ENCODE results near the gene LPAR2.
"Not testable (repeated sequence)": the region's sequence is repeated elsewhere in the genome, so short reads cannot be mapped to it uniquely, and the experiment has no call there.

Gene LPAR2

DNA sequence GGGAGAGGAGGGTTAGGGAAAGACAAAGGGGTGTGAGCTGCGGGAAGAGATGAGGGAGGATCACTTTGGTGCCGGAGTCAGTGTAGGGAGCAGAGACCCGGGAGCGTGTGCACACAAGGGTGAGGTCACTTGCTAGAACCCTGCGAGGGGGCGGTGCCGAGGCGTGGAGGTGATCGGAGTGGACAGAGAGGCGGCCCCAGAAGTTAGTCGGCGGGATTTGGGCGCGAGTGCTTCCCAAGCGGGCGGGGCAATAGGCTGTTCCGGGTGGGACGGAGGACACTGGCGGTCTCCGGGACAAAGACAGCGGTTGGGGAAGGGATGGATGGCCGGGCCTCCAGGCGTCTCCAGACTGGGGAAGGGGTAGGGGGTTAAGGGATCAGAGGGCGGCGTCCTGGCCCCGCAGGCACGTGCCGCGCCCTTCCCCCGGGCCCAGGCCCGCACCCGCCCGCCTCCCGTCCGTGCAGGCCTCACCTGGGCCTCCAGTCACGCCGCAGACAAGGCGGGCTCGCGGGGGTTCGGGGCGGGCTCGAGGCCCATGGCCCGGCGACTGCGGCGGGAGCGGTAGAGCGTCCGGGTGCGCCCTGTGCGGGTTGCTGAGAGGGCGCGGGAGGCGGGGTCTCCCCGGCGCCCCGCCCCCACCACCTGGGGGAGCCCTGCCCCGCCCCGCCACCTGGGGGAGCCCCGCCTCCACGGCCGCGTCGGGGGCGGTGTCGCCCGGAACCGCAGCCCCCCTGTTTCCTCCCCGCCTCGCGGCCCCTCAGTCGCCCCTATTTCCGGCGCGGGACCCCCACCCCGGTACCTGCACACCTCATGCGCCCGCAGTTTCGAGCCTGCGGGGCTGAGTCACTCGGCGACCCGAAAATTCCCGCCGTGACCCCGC, at the start of gene LPAR2:
LPAR2 (minus strand) TSS at position 600 of the 880 bp plus-strand sequence. CDS start 945 bp downstream, outside the sequence.
- peak; percentile 62 to 75 for DNase-seq (ENCODE audit: low read depth in 1 of 2, low spot score in 1 of 2)

DNA sequence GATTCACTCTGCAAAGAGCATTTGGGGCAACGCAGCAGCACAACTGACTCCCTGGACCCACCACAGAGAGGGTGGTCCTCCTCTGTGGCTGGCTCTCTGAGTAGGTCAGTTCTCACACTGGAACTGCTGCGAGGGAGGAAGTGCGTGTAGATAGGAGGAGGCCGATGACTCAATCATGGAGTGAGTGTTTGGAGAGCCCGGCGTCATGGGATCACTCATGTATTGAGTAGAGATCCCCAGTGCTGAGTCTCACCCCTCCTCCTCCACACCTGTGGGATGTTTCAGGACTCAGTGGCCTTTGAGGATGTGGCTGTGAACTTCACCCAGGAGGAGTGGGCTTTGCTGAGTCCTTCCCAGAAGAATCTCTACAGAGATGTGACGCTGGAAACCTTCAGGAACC, 49.6 kb upstream of the LPAR2 start:
- no peak for DNase-seq (ENCODE audit: low read depth in 1 of 2, low spot score in 1 of 2)

DNA sequence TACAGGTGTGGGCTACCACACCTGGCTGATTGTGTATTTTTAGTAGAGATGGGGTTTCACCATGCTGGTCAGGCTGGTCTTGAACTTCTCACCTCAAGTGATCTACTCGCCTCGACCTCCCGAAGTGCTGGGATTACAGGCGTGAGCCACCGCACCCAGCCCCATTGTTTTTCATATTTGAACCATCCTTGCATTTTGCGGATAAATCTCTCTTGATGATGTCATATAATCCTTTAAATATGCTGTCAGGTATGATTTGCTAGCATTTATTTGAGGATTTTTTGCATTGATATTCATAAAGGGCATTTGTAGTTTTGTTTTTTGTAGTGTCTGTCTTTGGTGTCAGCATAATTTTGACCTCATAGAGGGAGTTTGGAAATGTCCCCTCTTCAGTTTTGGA, 46.3 kb upstream of the LPAR2 start:
- DNase-seq (ENCODE audit: low read depth in 1 of 2, low spot score in 1 of 2), result no peak

DNA sequence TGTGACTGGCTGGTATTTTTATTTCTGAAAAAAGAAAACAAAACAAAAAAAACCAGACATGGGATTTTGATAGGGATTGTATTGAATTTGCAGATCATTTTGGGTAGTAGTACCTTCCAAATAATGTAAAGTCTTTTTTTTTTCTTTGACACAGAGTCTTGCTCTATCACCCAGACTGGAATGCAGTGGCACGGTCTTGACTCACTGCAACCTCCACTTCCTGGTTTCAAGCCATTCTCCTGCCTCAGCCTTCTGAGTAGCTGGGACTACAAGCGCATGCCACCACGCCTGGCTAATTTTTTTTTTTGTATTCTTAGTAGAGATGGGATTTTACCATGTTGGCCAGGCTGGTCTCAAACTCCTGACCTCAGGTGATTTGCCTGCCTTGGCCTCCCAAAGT, 44.8 kb upstream of the LPAR2 start:
- no peak for DNase-seq (ENCODE audit: low read depth in 1 of 2, low spot score in 1 of 2)

DNA sequence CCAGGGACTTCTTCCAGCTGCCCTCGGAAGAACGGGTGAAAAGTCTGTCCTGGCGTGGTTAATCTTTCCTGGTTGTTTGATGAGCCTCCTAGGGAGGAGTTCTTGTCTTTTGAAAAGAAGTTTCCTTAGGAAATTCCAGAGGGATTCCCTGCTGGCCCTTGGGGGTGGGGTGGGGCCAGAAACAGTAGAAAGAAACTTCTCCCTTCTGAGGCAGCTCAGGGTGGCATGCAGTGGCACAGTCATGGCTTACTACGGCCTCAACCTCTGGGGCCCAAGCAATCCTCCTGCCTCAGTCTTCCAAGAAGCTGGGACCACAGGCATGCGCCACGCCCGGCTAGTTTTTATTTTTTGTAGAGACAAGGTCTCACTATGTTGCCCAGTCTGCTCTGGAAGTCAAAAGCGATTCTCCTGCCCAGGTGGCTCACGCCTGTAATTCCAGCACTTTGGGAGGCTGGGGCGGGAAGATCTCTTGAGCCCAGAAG, 42.1 kb upstream of the LPAR2 start:
- DNase-seq (ENCODE audit: low read depth in 1 of 2, low spot score in 1 of 2), result no peak

DNA sequence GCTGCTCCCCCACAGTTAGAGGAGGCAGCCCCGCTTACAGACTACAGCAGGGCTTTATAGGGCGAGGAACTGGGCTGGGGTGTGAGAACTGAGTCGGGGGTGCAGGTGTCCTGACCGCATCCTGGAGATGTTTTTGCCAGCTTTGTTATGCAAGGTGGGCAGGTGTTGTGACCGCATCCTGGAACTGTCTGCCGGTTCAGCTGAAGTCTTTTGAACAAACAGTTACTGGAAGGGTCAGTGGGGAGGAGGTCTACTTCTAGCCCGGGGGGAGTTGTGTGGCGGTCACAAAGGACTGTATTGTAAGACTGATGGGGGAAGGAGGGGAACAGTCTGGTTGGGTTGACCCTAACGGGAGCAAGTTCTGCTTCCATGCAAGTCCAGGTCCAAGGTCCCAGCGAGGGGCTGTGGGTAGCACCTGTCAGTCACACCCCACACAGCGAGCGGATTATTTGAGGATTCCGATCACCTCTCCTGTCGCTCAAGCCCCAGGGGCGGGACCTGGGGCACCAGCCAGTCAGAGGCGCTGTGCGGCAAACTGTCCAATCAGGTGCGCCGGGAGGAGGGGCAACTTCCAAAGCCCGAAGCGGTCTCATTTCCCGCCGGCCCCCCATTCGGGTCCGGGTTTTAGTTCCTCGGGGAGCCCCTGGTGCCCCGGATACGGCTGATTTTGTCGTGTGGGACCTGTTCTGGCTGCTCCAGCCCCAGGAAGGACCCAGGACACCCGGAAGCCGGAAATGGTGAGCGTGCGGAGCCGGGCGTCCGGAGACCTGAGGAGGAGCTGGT, 40.4 kb upstream of the LPAR2 start, which contains the start of gene ZNF101:
ZNF101 (plus strand) TSS at position 610 of the 783 bp plus-strand sequence; CDS start at position 735, 125 bp downstream.
- peak; percentile 89 to 90 for DNase-seq (ENCODE audit: low read depth in 1 of 2, low spot score in 1 of 2)

DNA sequence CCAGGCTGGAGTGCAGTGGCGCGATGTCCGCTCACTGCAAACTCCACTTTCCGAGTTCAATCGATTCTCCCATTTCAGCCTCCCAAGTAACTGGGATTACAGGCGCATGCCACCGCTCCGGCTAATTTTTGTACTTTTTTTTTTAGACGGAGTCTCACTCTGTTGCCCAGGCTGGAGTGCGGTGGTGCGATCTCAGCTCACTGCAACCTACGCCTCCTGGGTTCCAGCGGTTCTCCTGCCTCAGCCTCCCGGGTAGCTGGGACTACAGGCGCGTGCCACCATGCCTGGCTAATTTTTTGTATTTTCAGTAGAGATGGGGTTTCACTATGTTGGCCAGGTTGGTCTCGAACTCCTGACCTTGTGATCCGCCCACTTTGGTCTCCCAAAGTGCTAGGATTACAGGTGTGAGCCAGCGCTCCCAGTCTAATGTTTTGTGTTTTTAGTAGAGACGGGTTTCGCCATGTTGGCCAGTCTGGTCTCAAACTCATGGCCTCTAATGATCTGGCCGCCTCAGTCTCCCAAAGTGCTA, 37.5 kb upstream of the LPAR2 start:
- DNase-seq (ENCODE audit: low read depth in 1 of 2, low spot score in 1 of 2), result not testable (repeated sequence)

DNA sequence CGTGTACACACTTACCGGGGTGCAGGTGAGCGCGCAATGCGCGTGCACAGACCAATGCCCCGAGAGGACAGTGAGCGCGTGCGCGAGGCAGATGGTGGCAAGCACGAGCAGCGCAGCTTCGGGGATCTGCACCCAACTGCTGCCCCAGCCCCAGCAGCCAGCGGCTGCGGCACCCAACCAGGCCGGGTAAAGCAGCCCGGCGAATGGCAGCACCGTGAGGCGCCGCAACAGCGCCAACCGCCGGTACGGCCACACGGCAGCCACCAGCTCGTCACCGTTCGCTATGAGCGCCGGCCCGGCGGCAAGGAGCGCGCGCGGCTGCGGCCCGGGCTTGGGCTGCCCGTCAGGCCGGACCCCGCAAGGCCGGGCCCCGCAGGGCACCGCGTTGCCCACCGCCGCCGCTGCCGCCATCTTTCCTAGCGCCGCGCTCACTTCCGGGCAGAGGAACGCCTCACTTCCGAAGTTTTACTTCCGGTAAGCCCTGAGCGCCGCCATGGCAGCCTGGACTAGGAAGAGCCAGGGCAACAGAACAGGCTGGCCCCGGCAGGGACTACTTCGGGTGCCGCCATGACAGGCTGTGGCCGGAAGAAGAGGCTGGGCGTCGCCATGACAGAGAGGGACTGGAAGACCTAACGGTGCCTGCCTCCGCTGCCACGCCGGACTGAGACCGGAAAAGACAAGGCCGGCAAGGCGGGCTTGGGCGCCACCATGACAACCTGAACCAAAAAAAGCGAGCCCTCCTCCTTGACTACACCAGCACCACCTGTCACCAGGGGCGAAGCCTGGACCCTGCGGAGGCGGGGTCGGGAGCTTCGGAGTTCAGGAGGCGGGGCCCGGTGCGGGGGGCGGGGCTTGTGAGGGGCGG, 35.5 kb upstream of the LPAR2 start, which contains the start of gene ATP13A1:
ATP13A1 (minus strand) TSS at position 421 of the 865 bp plus-strand sequence; CDS start at position 411, 10 bp downstream.
- peak; percentile 88 to 89 for DNase-seq (ENCODE audit: low read depth in 1 of 2, low spot score in 1 of 2)

DNA sequence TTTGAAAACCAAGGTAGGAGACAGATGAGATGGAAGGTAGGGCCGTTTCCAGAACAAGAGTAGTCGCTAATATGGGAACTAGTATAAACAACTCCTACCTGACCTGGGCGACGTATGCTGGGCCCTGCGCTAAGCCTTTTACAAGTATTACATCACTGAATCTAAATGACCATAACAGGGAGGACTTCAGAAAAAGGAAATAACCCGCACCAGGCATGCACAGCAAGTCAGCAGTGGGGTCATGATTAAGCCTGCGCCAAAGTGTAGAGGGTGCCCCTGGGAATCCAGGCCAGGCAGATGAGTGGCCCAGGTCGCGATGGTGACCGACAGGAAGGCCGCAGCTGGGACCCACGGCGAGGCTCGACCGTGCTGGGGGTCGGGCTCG, 34.8 kb upstream of the LPAR2 start:
- no peak for DNase-seq (ENCODE audit: low read depth in 1 of 2, low spot score in 1 of 2)

DNA sequence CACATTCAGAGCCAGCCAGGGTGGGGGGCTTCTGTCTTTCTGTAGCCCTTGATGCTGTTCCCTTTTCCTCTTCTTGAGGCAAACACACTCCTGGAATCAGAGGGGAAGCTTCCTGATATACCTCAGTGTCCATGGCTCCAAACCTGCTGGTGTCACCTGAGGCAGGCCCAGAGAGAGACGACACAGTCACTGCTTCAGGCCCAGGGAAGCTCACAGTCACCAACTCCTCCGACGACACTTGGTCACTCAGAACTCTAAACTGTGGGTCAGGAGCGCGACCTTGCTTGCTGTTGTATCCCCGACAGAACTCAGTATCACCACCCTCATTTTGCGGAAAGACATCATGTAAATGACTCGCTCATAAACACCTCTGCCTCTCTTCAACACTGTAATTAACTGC, 34.3 kb upstream of the LPAR2 start:
- DNase-seq (ENCODE audit: low read depth in 1 of 2, low spot score in 1 of 2), result no peak

DNA sequence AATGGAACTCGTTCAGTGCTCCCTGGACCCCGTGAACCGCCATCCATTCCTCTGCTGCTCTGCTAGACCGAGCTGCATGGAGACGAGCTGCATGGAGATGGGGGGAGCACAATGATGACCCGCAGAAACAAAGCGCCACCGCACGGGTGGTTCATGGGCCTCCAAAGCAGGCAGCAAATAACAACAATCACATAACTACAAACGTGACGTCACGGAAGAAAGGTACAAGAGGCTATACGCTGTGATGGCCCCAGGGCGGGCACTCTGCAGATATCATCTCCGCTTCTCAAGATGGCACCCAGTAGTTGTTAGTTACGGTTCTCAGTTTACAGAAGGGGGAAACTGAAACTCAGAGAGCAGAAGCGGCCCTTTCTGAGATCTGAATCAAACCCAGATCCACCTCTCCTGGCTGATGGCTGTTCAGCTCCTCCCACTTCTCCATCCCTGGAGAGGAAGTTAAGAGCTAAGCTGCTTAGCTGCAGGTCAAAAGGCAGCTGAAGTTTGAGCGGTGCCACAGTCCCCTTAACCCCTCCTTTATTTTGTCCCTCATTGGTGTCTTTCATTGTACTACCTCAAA, 33.7 kb upstream of the LPAR2 start:
- no peak for DNase-seq (ENCODE audit: low read depth in 1 of 2, low spot score in 1 of 2)

DNA sequence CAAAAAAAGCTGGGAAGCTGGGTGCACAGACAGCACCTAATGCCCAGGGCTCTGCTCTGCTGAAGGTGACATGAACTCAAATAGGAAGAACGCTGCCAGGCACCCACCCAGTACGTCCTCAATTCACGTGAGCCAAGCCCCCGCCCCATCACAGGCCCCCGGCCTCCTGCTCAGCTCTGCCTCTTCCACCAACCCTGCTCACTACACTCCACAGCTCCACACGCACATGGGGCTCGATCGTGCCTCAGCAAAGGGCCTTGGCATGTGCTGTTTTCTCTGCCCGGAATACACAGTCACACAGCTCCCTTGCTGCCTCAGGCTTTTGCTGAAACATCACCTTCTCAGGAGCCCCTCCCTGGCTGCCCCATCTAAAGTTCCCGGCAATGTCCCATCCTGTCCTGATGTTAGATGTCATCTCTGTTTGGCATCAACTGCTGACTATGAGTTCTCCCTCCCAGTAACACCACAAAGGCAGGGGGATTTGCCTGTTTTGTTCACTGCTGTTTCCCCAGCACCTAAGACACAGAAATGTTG, 33.2 kb upstream of the LPAR2 start:
- no peak for DNase-seq (ENCODE audit: low read depth in 1 of 2, low spot score in 1 of 2)

DNA sequence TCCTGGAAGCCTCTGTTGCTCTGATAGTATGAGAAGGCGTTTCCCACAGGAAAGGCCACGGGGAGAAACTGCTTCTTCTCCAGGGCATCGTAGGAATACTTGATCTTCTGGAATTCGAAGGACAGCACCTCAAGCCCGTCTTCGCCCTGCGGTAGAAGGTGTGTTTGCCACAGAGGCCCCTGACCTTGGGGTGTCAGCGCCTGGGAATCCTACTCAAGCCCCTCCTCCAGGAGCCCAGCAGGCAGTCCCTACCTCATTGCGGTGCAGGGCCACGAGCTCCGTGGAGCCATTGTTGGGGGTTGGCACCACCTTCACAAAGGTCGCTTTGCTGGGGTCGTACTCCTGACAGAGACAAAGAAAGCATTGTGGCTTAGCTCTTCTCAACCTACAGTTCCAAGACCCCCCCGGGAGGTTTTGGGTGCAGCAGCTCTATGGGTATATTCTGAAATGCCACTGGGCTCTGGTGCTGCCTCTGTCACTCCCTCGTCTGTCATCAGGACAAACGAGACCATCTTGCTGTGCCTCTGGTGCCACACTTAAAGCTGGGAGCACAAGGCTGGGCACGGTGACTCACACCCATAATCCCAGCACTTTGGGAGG, 31.7 kb upstream of the LPAR2 start:
- no peak for DNase-seq (ENCODE audit: low read depth in 1 of 2, low spot score in 1 of 2)

DNA sequence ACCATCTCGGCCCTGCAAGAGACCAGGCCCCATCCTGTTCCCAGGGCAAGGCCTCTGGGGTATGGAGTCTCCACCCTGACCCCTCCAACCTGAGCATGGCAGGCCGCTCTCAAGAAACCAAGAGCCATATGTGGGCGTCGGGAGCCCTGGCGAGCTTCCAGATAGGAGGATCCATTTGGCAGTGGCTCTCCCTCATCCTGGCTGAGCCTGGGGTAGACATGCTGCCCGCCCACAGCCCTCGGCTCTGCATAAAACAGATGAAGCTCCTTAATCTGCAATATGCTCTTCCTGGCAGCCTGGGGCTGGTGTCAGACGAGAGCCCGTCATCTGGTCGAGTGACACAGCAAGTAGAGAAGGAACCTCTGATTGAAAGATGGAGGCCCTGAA, 29.4 kb upstream of the LPAR2 start:
- DNase-seq (ENCODE audit: low read depth in 1 of 2, low spot score in 1 of 2), result no peak

DNA sequence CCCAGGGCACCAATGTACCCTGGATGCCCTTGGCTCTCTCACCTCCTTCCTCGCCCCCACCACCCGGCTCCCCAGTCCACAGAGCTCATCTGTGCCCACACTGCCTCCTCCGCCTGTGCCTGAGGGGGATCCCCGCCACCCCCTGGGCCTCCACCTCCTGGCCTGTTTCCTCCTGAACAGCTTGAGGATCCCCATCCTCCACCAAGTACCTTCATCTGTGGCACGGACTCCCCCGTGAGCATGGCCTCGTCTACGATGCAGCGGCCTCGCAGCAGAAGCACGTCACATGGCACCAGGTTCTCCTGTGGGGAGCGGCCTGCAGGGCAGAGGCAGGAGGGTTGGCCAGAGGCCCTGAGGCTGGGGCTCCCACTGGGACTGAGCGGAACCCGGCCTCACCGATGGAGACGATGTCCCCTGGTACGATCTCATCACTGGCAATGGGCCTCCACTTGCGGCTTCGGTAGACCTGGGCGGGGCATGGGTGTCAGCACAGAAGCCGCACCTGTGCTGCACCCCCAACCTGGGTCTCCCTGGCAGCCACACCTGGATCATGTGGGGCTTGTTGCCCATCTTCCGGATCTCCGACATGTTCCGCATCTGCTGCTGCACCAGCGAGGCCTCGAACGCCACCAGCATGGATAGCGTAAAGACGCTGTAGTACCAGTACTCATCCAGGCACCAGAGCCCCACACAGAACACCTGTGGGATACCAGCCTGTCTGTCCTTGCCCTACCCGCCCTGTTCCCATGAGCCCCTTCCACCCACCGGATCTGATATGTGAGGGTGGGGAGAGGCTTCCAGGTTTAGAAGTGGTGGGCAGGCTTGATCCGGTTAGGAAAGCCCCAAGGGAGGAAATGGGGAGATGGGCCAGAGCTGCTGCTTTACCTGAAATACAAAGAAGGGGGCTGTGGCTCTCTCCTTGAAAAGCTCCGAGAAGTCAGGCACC, 28.7 kb upstream of the LPAR2 start:
- DNase-seq (ENCODE audit: low read depth in 1 of 2, low spot score in 1 of 2), result no peak

DNA sequence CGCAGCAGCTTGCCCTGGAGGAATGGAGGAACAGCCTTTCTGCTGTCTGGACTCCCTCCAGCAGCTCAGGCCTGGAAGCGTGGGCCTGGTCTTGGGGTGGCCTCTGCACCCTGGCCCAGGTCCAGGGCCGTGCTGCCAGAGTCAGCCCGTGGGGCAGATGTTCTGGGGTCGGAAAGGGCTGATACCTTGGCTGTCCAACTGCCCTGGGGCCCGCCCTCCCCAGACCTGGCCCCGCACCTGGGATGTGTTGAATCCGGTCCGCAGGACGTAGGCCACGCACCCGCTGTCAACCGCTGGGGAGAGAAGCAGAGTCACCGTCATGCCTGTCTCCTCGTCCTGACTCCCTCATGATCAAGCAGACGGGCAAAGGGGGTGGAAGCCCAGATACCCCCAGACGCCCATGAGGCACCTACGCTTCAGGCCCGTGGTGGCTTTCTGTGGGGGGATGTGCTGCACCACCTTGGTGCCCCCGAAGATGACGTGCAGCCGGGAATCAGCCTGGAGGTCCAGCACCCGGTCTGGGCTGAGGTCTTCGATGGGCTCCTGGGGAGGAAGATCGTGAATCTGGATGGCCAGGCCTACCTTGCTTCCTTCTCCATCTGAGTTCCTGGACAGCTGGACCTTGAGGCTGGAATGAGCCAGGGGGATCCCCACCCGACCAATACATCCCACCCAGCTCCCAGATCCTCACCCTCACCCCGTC, 27.8 kb upstream of the LPAR2 start:
- DNase-seq (ENCODE audit: low read depth in 1 of 2, low spot score in 1 of 2), result no peak

DNA sequence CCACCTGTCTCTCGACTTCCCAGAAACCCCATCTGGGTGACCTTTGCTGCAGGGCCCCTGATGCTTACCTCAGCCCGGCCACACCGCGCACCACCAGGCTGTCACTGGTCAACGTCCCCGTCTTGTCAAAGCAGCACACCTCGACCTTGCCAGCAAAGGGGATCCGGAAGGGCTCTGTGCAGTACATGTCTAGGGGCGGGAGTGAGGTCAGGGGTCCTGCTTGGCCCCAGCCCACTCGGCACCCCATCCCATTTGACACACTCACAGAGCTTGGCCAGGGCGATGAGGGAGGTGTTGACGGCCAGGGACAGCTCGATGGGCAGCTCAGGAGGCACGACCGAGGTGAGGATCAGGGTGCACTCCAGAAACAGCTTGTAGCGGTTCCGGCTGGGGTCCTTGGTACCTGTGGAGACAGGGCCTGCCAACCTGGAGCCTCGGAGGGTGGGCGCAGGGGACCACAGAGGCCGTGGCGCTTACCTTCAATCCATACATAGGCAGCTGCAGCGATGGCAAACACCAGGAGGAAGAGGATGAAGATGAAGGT, 27.1 kb upstream of the LPAR2 start:
- no peak for DNase-seq (ENCODE audit: low read depth in 1 of 2, low spot score in 1 of 2)

DNA sequence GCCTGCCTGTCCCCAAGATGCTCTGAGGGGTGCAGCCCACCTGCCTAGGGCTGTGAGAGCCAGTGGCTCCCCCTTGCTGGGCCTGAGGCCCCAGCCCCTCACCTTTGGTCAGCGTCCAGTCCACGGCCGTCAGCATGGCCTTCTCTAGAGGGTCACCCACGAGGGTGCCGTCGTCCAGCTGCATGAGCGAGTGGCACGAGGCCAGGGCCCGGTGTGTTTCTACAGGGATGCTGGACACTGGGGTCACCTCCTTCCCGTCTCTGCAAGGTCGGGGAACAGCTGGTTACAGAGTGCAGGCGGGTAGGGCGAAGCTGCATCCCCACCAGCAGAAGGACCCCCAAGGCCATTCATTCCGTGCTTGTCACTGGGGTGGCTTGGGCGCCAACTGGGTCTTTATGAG, 26.4 kb upstream of the LPAR2 start:
- no peak for DNase-seq (ENCODE audit: low read depth in 1 of 2, low spot score in 1 of 2)

Measured in activated T-helper 1 cell treated with anti-CD3 and anti-CD28 coated beads, Interleukin-2, amount 50 U/mL, for 16 hours (primary cell).